Urinary bladder (tissue), 4 donors: Measurements from ENCODE around the gene RBMS3. TPM values are rescaled to one million over a fixed set of nuclear protein-coding genes. Genes with fewer than 3 reads are reported as not detected.

Experiments
- DNase-seq: peaks from one replicate; pipeline ENCODE4 v3.0.0-alpha.2; 2015; ENCODE audit errors: extremely low spot score
- H3K27ac ChIP-seq: one replicate; pipeline ENCODE4 v1.5.1; 2013; ENCODE audit warnings: low read depth, mild to moderate bottlenecking, moderate library complexity
- H3K36me3 ChIP-seq: one replicate; pipeline ENCODE4 v1.6.1; 2013; ENCODE audit warnings: mild to moderate bottlenecking, moderate library complexity; ENCODE audit not compliant: insufficient read depth
- H3K4me1 ChIP-seq: one replicate; pipeline ENCODE4 v1.6.1; 2013; ENCODE audit warnings: mild to moderate bottlenecking, moderate library complexity; ENCODE audit not compliant: insufficient read depth
- H3K4me3 ChIP-seq: one replicate; pipeline ENCODE4 v1.5.1; 2013; ENCODE audit warnings: low read depth, low read length
- WGBS: extraction: QIAGEN DNeasy Blood & Tissue Kit; methylation state at CpG from one replicate; pipeline ENCODE4 v1.1.7; 2013; 5-methylcytosine and 5-hydroxymethylcytosine counted together
- polyA plus RNA-seq: library from polyadenylated mRNA; stranded (reverse); fragments of 200-250 nt; gene quantifications from one replicate; pipeline ENCODE4 v1.2.3, GENCODE V29; 2013
- total RNA-seq: library from RNA; depleted of rRNA; stranded (reverse); fragments of >200 nt; gene quantifications from one replicate; pipeline ENCODE4 v1.2.3, GENCODE V29; 2014
- donor health status: healthy with polysubstance abuse.
- donor health status: healthy.

RBMS3 gene
- total and polyA plus RNA-seq, 2 donors = 10.6 to 136 TPM

DNA sequence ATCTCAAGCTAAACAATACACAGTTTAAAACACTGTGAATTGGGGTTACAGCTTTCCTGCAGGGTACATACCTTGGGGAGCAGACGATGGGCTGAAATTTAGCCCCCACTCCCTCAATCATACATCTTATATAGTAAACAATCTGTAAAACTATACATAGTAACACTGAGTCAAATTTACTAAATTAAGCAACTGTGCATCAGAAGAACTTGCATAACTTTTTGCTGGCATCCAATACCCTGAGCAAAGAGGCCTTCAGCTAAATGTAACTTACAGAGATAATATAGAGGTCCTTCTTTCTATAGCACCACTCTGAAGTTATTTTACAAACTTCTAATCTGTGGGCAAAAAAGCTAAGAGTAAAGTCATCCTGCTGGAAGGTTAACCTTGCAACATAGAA, 721.9 kb downstream of the RBMS3 start:
- Histone ChIP-seq H3K27ac (no peak overlapping the region), H3K4me1 (no peaks in the 10 kb centered on the region), H3K36me3 (no peaks in the 10 kb centered on the region), H3K4me3 (no peak overlapping the region)
- DNase-seq = no peak
- 64% methylated on average over 1 of the region's 1 CpG for WGBS

DNA sequence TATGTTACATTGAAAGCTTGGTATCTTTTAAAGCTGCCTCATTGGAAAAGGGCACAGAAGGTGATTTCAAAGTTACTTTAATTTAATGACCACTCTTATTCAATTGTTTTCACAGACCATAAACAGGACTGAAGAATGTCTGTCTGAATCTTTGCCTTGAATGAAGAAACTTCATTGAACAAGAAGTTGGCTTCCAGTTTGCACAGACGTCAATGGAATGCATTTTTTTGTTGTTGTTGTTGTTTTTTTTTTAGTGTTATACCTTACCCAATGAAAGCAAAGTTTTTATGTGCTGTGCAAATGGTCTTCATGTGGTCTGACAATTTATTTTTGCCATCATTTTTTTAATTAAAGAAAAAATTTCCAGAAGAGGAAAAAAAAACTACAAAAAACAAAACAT, 722.9 kb downstream of the RBMS3 start:
- Histone ChIP-seq H3K4me3 (no peak overlapping the region), H3K36me3 (no peaks in the 10 kb centered on the region), H3K27ac (no peak overlapping the region), H3K4me1 (no peaks in the 10 kb centered on the region)
- DNase-seq = no peak
- 59% methylated on average over 1 of the region's 1 CpG for WGBS

DNA sequence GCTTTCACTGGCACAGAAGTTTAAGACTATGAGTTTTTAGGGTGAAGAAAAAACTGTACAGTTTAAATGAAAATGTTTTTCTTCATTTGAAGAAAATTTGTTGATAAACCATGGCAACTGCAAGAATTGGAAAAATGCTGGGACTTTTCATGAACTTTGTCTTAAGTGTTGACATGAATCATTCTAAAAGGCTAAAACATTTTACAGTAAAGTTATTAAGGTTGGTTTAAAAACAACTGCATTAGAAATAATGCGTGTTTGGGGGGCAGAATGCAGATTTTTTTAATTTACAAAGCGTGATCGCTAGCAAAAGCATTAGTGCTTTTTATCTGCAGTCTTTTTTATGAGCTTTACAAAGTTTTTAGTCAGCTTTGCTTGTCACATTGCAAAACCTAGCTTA, 723.6 kb downstream of the RBMS3 start:
- no peak overlapping the region for H3K4me3 ChIP-seq
- 74% methylated on average over 3 of the region's 3 CpGs for WGBS
- no peak for DNase-seq
- H3K36me3 ChIP-seq = no peaks in the 10 kb centered on the region
- H3K4me1 ChIP-seq = no peaks in the 10 kb centered on the region
- H3K27ac ChIP-seq = no peak overlapping the region

DNA sequence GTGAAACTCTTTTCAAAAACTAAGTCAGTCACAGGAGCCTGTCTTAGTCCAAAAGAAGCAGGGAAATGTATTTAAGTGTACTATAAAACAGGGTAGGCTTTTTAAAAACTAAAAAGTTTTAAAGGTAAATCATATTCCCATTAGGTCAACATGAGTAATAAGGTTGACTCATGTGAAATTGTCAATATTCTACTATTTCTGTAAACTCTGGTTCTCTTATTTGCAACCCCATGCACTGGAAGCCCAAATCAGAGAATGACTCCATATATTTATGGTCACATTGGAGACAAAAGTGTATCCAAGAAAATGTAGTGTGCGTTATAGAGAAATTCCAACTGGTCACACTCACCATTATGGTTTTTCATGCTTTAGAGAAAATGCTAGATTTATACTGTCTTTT, 725.2 kb downstream of the RBMS3 start:
- no peaks in the 10 kb centered on the region for H3K4me1 ChIP-seq
- DNase-seq = no peak
- H3K36me3 ChIP-seq = no peaks in the 10 kb centered on the region
- WGBS = 97% methylated on average over 1 of the region's 1 CpG
- no peak overlapping the region for H3K4me3 ChIP-seq
- H3K27ac ChIP-seq = no peak overlapping the region

DNA sequence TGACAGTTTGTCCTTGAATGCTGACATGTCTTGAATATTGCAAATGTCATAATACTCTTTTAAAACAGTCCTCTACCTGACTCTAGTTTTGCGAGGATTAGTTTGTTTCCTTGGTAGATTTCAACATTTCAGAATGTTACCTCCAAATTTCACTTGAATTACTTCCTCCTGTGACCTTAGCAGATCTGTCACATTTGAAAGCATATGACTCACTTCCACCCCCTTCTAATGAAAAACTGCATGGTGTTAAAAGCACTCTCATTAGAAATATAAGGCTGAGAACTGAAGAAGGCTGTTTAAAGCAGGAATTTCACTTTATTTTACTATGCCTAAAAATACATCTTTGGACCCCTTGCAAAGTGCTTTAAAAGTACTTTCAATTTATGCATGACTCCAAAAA, 726.8 kb downstream of the RBMS3 start:
- WGBS = 72% methylated on average over 1 of the region's 1 CpG
- Histone ChIP-seq H3K36me3 (no peaks in the 10 kb centered on the region), H3K27ac (no peak overlapping the region), H3K4me1 (no peaks in the 10 kb centered on the region), H3K4me3 (no peak overlapping the region)
- no peak for DNase-seq

DNA sequence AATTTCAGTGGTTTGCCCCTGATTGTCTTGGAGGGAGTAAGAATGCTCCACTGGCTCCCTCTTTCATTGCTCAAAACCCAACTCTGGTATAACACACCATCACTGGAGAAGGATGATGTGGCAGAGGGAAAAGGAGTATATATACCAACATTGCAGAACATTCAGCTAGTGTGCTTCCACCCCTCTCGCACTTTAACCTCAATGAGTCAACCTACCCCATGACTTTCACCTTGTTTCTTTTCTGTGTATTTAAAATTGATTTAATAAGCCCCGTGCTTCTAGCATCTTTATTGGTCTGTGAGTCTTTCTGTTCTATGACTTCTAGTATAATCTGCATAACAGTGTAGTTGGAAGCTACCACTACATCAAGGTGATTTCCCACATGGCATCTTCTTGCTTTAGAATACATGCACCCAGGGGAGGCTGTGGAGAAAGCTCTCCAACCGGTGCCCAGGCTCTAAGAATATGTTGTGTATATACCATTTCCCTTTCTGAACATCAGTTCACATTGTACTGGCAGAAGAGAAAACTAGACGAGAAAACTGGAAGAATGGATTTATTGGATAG, 730.4 kb downstream of the RBMS3 start:
- no peak for DNase-seq
- H3K27ac ChIP-seq = no peak overlapping the region
- WGBS = 94% methylated on average over 4 of the region's 4 CpGs
- H3K36me3 ChIP-seq = no peaks in the 10 kb centered on the region
- H3K4me3 ChIP-seq = no peak overlapping the region
- no peaks in the 10 kb centered on the region for H3K4me1 ChIP-seq

DNA sequence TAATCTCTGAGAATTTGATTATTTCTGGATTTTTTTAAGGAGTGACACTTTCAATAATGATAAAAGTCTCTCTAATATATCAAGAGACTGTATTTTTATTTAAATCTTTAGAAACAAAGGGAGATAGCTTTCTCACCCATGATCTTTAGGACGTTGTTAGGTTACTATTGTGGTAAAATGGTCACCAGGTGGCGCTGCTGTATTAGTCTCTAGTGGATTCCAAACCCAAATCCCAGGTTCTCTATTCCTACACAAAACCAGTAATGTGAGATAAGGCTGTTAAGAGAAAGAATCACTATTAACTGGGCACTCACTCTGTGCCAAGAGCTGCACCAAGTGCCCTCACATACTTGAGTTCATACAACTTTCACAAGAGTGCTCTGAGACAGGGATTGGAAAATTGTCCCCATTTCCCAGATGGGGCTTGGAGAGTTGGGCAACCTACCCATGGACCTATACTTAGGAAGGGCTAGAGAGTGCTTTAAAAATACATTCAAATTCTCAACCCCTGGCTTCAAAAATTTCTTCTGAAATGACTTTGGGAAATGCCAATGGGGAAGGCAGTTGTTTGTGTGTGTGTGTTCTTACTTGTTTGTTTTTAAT, 732.2 kb downstream of the RBMS3 start:
- Histone ChIP-seq H3K27ac (no peak overlapping the region), H3K4me3 (no peak overlapping the region), H3K36me3 (no peaks in the 10 kb centered on the region), H3K4me1 (no peaks in the 10 kb centered on the region)
- WGBS = 4% methylated on average over 2 of the region's 2 CpGs
- no peak for DNase-seq

DNA sequence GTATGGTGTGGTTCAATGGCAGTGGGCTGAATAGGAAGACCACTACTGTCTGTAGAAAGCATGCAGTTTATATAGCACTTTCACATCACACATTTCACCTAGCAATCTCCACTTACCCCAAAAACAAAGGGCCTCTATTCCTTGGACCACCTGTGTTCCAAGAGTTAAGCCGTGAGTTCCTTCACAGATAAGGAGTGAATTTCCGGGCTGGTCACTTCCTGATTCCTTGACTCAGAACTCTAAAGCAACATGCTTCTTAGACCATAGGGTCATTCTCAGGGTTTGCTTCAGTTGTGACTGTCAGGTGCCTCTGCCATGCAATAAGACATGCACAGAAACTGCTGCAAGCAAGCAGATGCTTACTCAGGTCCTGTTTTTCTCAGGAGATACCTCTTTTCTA, 737.0 kb downstream of the RBMS3 start:
- no peak for DNase-seq
- Histone ChIP-seq H3K4me1 (no peaks in the 10 kb centered on the region), H3K36me3 (no peaks in the 10 kb centered on the region), H3K27ac (no peak overlapping the region), H3K4me3 (no peak overlapping the region)
- 60% methylated on average over 2 of the region's 2 CpGs for WGBS

DNA sequence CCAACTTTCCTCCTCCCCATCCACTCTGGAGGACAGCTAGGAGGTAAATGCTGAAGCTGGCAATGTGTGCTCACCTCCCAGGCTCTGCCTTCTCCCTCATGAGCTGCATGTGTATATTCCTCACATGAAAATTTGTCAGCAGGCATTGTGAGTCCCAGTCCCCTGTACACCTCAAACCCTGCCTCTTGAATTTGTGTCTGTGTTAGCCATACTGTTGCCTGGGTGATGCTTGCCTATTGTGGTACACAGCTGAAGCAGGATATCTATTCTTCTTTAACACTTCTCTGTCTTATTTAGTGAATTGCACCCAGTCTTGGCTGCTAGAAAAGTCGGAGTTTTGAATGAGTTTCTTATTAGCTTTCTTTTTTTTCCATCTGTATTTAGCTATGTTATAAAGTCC, 739.5 kb downstream of the RBMS3 start:
- WGBS = 73% methylated on average over 1 of the region's 1 CpG
- no peaks in the 10 kb centered on the region for H3K36me3 ChIP-seq
- no peaks in the 10 kb centered on the region for H3K4me1 ChIP-seq
- DNase-seq = no peak
- no peak overlapping the region for H3K4me3 ChIP-seq
- H3K27ac ChIP-seq = no peak overlapping the region

DNA sequence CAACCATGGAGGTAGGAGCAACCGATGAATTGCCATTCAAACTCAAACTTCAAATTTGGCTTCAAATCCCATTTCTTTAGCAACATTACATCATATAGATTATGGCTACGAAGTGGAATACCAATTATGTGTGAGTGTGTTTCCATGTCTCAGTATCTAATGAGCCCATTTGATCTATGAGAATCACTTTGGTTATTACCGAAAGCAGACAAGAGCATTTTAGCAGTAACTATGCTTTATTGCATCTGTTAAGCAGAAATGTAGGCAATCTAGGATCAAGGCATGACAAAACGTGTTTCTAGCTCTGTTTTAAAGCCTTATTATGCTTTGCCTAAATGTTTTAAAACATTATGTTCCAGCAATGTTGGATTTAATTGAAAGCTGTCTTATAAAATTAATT, 743.6 kb downstream of the RBMS3 start:
- H3K36me3 ChIP-seq = no peaks in the 10 kb centered on the region
- no peak overlapping the region for H3K27ac ChIP-seq
- H3K4me1 ChIP-seq = no peaks in the 10 kb centered on the region
- DNase-seq = no peak
- WGBS = 67% methylated on average over 4 of the region's 4 CpGs
- no peak overlapping the region for H3K4me3 ChIP-seq

DNA sequence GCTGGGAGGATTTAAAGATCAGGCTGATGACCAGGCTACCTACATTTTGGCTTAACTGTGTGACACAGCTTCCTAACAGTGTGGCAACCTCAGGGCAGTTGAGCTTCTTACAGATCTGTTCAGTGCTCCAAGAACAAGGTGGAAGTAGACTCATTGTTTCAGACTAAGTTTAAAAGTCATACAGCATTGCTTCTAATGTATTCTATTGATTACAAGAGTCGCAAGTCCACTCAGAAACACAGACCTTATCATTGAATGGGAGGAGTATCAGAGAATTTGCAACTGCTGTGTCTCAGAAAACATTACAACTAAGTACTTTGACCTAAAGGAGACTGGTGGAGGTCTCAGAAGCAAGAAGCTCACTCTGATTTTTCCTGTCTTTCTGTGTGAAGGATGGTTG, 746.0 kb downstream of the RBMS3 start:
- no peaks in the 10 kb centered on the region for H3K4me1 ChIP-seq
- 56% methylated on average over 1 of the region's 1 CpG for WGBS
- no peak for DNase-seq
- H3K27ac ChIP-seq = no peak overlapping the region
- H3K4me3 ChIP-seq = no peak overlapping the region
- no peaks in the 10 kb centered on the region for H3K36me3 ChIP-seq

DNA sequence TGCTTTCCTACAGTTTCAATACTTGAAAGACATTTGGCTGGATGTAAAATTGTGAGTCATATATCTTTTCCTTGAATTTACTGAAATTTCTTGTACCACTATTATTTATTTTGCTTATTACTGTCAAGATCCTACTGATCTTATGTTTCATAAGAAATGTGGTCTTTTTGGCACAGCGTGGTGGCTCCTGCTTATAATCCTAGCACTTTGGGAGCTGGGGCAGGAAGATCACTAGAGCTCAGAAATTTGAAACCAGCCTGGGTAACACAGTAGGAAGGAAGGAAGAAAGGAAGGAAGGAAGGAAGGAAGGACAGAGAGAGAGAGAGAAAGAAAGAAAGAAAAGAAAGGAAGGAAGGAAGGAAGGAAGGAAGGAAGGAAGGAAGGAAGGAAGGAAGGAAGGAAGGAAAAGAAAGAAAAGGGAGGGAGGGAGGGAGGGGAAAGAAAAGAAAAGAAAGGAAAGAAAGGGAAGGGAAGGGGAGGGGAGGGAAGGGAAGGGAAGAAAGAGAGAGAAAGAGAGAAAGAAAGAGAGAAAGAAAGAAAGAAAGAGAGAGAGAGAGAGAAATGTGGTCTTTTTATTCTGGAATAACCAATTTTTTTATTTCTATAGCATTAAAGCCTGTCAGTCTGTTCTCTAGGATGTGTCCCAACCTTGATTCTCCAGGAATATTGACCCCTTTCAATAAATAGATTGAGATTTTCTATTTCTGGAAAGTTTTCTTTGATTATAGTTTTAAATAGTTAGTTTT, 753.5 kb downstream of the RBMS3 start:
- WGBS = 74% methylated on average over 1 of the region's 1 CpG
- Histone ChIP-seq H3K36me3 (no peaks in the 10 kb centered on the region), H3K4me3 (no peak overlapping the region), H3K4me1 (no peaks in the 10 kb centered on the region), H3K27ac (no peak overlapping the region)
- DNase-seq = no peak

DNA sequence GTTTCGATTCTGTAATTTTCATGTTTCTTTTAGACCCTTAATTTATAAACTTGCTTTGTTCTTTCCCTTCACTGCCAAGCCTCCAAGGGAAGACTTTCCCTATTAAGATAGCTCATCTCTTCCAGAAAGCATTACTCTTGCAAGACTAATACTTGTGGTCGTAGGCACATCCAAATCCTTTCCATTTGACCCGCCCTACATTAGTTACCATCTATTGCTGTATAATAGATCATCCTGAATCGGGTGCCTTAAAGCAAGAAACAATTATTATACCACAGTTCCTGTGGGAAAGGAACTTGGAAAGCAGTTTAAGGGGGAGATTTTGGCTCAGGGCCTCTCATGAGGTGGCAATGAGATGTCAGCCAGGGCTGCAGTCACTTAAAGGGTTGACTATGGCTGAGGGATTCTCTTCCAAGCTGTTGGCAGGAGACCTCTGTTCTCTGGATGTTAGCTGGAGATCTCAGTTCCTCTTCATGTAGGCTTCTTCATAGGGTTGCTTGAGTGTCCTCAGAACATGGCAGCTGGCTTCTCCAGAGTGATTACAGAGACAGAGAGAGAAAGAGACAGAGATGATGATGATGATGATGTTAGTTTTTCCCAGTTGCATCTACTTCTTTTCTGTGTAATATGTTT, 755.2 kb downstream of the RBMS3 start:
- no peaks in the 10 kb centered on the region for H3K36me3 ChIP-seq
- 85% methylated on average over 4 of the region's 4 CpGs for WGBS
- H3K27ac ChIP-seq = no peak overlapping the region
- no peak for DNase-seq
- H3K4me3 ChIP-seq = no peak overlapping the region
- no peaks in the 10 kb centered on the region for H3K4me1 ChIP-seq

DNA sequence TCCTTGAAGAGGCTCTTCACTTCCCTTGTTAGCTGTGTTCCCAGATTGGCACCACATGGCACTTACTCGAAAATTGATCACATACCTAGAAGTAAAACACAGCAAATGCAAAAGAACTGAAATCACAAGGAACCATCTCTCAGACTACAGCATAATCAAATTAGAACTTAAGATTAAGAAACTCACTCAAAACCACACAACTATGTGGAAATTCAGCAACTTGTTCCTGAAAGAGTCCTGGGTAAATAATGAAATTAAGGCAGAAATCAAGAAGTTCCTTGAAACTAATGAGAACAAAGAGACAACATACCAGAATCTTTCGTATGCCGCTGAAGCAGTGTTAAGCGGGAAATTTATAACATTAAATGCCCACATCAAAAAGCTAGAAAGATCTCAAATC, 759.3 kb downstream of the RBMS3 start:
- no peak for DNase-seq
- no peak overlapping the region for H3K4me3 ChIP-seq
- H3K4me1 ChIP-seq = no peaks in the 10 kb centered on the region
- no peak overlapping the region for H3K27ac ChIP-seq
- 94% methylated on average over 4 of the region's 4 CpGs for WGBS
- H3K36me3 ChIP-seq = no peaks in the 10 kb centered on the region
